K562 (cell line): ENCODE measurements around the gene NMUR1. TPM values are rescaled to one million over a fixed set of nuclear protein-coding genes. Genes with fewer than 3 reads are reported as not detected.

Experiments
- ADNP ChIP-seq: fragments of 200-800 bp; sonication (Bioruptor generic); IDR thresholded peaks from 2 replicates; pipeline ENCODE4 v1.6.1; 2016; ENCODE audit warnings: missing genetic modification characterization, missing compliant biosample characterization
- CBX5 ChIP-seq: IDR thresholded peaks from 2 replicates; pipeline ENCODE4 v1.6.1; 2014; ENCODE audit warnings: low read depth, borderline replicate concordance
- CXXC5 ChIP-seq: fragments of 250-450 bp; sonication (Bioruptor Pico); IDR thresholded peaks from 2 replicates; pipeline ENCODE4 v1.8.0; 2022; ENCODE audit warnings: inconsistent platforms, mild to moderate bottlenecking, moderate library complexity
- ELK3 ChIP-seq: fragments of 450-650 bp; formaldehyde crosslinking; IDR thresholded peaks from 2 replicates; pipeline ENCODE4 v1.4.0; 2020; ENCODE audit warnings: mild to moderate bottlenecking
- MTA3 ChIP-seq: fragments of 450-650 bp; formaldehyde crosslinking; IDR thresholded peaks from 2 replicates; pipeline ENCODE4 v1.6.1; 2017; ENCODE audit warnings: mild to moderate bottlenecking, borderline replicate concordance
- MYC ChIP-seq, 2 experiments: fragments of 250-450 bp in 1 of 2; sonication (Bioruptor Pico) in 1 of 2; IDR thresholded peaks; 2 replicates each; pipeline versions ENCODE4 v1.5.1 to v1.6.1; 2012 to 2021; ENCODE audit warnings: low read depth in 2 of 2, borderline replicate concordance in 1 of 2, improper control_type of control experiment in 1 of 2, low read length in 1 of 2, mild to moderate bottlenecking in 1 of 2, moderate library complexity in 1 of 2
- NEUROD1 ChIP-seq: fragments of 150-350 bp; IDR thresholded peaks from 2 replicates; pipeline ENCODE4 v1.6.1; 2014; ENCODE audit warnings: borderline replicate concordance, low read length, low read depth; ENCODE audit not compliant: partially characterized antibody
- RAD51 ChIP-seq: fragments of 450-650 bp; IDR thresholded peaks from 2 replicates; pipeline ENCODE4 v1.7.1; 2016; ENCODE audit warnings: low read depth, mild to moderate bottlenecking, borderline replicate concordance
- RB1 ChIP-seq: fragments of 450-650 bp; IDR thresholded peaks from 2 replicates; pipeline ENCODE4 v1.6.1; 2017; ENCODE audit warnings: low read depth, mild to moderate bottlenecking
- SAFB ChIP-seq: fragments of 200-400 bp; formaldehyde crosslinking; IDR thresholded peaks from 2 replicates; pipeline ENCODE4 v1.6.1; 2017; ENCODE audit warnings: low read depth, low read length, borderline replicate concordance
- U2AF1 ChIP-seq: fragments of 200-400 bp; formaldehyde crosslinking; optimal IDR thresholded peaks from 2 replicates; pipeline ENCODE3; 2017; ENCODE audit warnings: mild to moderate bottlenecking, low read depth, low read length, moderate library complexity
- YY1 ChIP-seq, 3 experiments: IDR thresholded peaks; 2 replicates each; pipeline ENCODE4 v1.6.1; 2011; ENCODE audit warnings: low read length in 2 of 3, mild to moderate bottlenecking in 2 of 3, moderate library complexity in 2 of 3, borderline replicate concordance in 1 of 3, control low read depth in 1 of 3, low read depth in 1 of 3; ENCODE audit not compliant: insufficient read depth in 3 of 3, insufficient replicate concordance in 2 of 3, control insufficient read depth in 1 of 3, insufficient read length in 1 of 3; ENCODE audit errors: extremely low read depth in 1 of 3
- ZEB2 ChIP-seq: fragments of 450-650 bp; IDR thresholded peaks from 2 replicates; pipeline ENCODE4 v1.6.1; 2016
- ZNF140 ChIP-seq: fragments of 250-450 bp; sonication (Bioruptor Pico); IDR thresholded peaks from 2 replicates; pipeline ENCODE4 v1.8.0; 2021; ENCODE audit warnings: moderate library complexity, mild to moderate bottlenecking, inconsistent platforms
- ZNF24 ChIP-seq: fragments of 450-650 bp; IDR thresholded peaks from 2 replicates; pipeline ENCODE4 v1.6.1; 2016
- polyA plus RNA-seq, 8 experiments: library from polyadenylated mRNA; depleted of rRNA in 4 of 8; stranded (reverse) in 5 of 8; unstranded in 3 of 8; fragments of >200 nt; fragmentation: Nextera tagmentation in 2 of 8; fragmentation: Illumina TruSeq in 1 of 8; extraction: Ambion mirVana in 2 of 8; extraction: Trizol in 1 of 8; gene quantifications; 2 replicates each; pipeline versions ENCODE4 v1.2.1 to v1.2.3, GENCODE V29; 2011 to 2014; ENCODE audit warnings: inconsistent platforms in 1 of 8, missing spikeins in 1 of 8
- total RNA-seq, 7 experiments: library from RNA; depleted of rRNA in 6 of 7; stranded (reverse); fragments of >200 nt in 6 of 7; fragmentation: Illumina TruSeq in 2 of 7; extraction: Trizol in 2 of 7; gene quantifications; 2 replicates each; pipeline versions ENCODE4 v1.2.1 to v1.2.3, GENCODE V29; 2011 to 2021; ENCODE audit warnings: low replicate concordance in 1 of 7
- TF ChIP-seq, protein P1 (sequence below), 2 experiments: fragments of 450-650 bp; IDR thresholded peaks; 2 replicates each; pipeline ENCODE4 v1.6.1; 2016; ENCODE audit warnings: mild to moderate bottlenecking in 2 of 2, borderline replicate concordance in 1 of 2, low read depth in 1 of 2, moderate library complexity in 1 of 2

Gene NMUR1
- total and polyA plus RNA-seq, 9 of the 15 experiments (the other 6 are each of a cell fraction or from before 2014, with no cell fraction given): 0.01 to 0.27 (median 0.15) TPM

GRCh38 chr2:231530099-231531011 is at the start of gene NMUR1 (continued):
- TF ChIP-seq, protein P1, sequence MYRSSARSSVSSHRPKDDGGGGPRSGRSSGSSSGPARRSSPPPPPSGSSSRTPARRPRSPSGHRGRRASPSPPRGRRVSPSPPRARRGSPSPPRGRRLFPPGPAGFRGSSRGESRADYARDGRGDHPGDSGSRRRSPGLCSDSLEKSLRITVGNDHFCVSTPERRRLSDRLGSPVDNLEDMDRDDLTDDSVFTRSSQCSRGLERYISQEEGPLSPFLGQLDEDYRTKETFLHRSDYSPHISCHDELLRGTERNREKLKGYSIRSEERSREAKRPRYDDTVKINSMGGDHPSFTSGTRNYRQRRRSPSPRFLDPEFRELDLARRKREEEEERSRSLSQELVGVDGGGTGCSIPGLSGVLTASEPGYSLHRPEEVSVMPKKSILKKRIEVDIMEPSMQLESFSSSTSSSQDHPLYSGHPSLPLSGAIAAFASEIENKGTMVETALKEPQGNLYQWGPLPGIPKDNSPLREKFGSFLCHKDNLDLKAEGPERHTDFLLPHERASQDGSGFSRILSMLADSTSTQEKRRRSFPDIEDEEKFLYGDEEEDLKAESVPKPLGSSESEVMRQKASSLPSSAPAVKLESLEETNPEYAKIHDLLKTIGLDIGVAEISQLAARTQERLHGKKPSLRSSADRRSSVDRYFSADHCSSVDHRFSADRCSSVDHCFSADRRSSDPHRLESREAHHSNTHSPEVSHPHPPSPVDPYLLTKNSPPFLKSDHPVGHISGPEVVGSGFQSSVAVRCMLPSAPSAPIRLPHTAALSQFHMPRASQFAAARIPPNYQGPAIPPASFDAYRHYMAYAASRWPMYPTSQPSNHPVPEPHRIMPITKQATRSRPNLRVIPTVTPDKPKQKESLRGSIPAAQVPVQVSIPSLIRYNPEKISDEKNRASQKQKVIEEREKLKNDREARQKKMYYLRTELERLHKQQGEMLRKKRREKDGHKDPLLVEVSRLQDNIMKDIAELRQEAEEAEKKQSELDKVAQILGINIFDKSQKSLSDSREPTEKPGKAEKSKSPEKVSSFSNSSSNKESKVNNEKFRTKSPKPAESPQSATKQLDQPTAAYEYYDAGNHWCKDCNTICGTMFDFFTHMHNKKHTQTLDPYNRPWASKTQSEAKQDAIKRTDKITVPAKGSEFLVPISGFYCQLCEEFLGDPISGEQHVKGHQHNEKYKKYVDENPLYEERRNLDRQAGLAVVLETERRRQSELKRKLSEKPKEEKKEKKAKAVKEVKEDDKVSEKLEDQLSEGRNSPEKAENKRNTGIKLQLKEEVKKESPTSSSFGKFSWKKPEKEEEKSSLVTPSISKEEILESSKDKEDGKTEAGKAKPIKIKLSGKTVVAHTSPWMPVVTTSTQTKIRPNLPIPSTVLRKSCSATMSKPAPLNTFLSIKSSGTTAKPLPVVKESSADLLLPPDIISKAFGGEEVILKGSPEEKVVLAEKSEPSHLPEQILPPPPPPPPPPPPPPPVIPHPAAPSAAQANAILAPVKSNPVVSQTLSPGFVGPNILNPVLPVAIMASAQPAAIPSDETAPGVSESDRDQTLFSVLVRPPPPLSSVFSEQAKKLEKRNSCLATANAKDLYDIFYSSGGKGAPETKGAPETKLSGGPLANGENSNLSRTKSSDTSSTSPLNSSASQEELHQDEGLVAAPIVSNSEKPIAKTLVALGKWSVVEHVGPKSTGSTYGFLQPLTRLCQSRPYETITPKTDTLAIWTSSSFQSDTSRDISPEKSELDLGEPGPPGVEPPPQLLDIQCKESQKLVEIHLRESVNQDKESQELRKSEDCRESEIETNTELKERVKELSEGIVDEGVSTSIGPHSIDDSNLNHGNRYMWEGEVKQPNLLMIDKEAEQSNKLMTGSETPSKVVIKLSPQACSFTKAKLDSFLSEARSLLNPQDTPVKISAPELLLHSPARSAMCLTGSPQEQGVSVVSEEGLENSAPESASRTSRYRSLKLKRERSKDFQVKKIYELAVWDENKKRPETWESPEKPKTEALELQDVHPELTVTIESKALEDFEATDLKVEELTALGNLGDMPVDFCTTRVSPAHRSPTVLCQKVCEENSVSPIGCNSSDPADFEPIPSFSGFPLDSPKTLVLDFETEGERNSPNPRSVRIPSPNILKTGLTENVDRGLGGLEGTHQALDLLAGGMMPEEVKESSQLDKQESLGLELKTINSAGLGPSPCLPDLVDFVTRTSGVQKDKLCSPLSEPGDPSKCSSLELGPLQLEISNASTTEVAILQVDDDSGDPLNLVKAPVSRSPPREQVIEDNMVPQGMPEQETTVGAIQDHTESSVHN (IDR thresholded peaks at IDR 0.05; ENCODE audit: borderline replicate concordance in 1 of 2, low read depth in 1 of 2): no peak
- peak; percentile 68; the same call in 1 of the 2 replicates for TF ChIP-seq MYC (IDR thresholded peaks at IDR 0.05; ENCODE audit: low read depth, low read length)
- no peak for TF ChIP-seq MYC (CRISPR knock-in tag; IDR thresholded peaks at IDR 0.05; ENCODE audit: borderline replicate concordance, low read depth)
- peak; percentile 71 for TF ChIP-seq ADNP (tag)
- TF ChIP-seq CBX5: no peak
- peak; percentile 25 for TF ChIP-seq NEUROD1
- TF ChIP-seq MTA3: 0 out of 2 replicates have a peak, but pooled peaks have one; percentile 36
- TF ChIP-seq RB1: peak; percentile 87
- no peak for TF ChIP-seq ZEB2
- no peak for TF ChIP-seq SAFB
- peak in 2 of 3 experiments; percentile 7 to 29 for TF ChIP-seq YY1 (IDR thresholded peaks at IDR 0.05; ENCODE audit: borderline replicate concordance in 1 of 3, control insufficient read depth in 1 of 3, extremely low read depth in 1 of 3, insufficient read depth in 3 of 3, insufficient read length in 1 of 3, insufficient replicate concordance in 2 of 3, low read depth in 1 of 3, low read length in 2 of 3)
- no peak for TF ChIP-seq ZNF140
- 0 out of 2 replicates have a peak, but pooled peaks have one; percentile 6 for TF ChIP-seq ZNF24
- no peak for TF ChIP-seq ELK3 (CRISPR knock-in tag)
- peak; percentile 52 for TF ChIP-seq U2AF1
- TF ChIP-seq CXXC5 (CRISPR knock-in tag): peak; percentile 86
- TF ChIP-seq RAD51: no peak
